Measurements from ENCODE around the gene GNL3. TPM values are rescaled to one million over a fixed set of nuclear protein-coding genes. Genes with fewer than 3 reads are reported as not detected.
A peak's percentile ranks its signal among the peaks of the same experiment; 100 is the strongest.

Gene GNL3
- total and polyA plus RNA-seq, 2 donors from 2014 or later: 27.9 to 47.8 TPM

DNA sequence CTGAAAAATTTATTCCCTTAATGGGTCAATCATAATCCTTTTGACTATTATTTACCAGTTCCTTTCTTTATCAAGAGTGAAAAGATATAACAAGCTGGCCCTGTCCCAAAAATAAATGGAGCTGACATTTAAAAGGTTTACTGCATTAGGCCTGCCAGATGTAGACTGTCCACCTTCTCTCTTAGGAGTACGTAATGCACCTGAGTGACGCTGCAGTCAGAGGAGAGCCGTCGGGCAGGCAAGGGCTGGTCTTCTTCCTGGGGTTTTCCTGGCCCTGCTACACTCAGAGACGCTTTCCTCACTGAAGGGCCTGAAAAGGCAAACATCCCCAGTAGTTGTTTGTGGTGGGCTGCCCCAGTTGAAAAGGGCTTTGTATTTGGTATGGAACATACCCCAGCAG lies 57.3 kb downstream of the GNL3 start:
- H3K36me3 ChIP-seq (ENCODE audit: control insufficient read depth in 2 of 3, insufficient read depth in 3 of 3, low read length in 3 of 3): peaks cover 9 to 35% (median 25%) of the 10 kb centered on the region in 3 donors
- H3K4me1 ChIP-seq (ENCODE audit: control insufficient read depth in 2 of 3, insufficient read depth in 2 of 3, low read depth in 1 of 3, low read length in 3 of 3): peaks cover 0 to 5% (median 0%) of the 10 kb centered on the region in 3 donors
- H3K27me3 ChIP-seq (ENCODE audit: control insufficient read depth, insufficient read depth, low read length): no peaks in the 10 kb centered on the region
- intact Hi-C loops (cut with DNase I): no loop called here
- peak overlapping the region; percentile 13 to 14 for H3K27ac ChIP-seq (ENCODE audit: low read depth in 2 of 2, low read length in 2 of 2)
- H3K9me3 ChIP-seq (ENCODE audit: control insufficient read depth in 2 of 3, insufficient read depth in 1 of 3, low read length in 3 of 3): no peaks in the 10 kb centered on the region
- FAIRE-seq (no peak), DNase-seq (no peak)
- no peak overlapping the region for H3K9ac ChIP-seq (ENCODE audit: low read length in 3 of 3)
- TF ChIP-seq, protein P1, sequence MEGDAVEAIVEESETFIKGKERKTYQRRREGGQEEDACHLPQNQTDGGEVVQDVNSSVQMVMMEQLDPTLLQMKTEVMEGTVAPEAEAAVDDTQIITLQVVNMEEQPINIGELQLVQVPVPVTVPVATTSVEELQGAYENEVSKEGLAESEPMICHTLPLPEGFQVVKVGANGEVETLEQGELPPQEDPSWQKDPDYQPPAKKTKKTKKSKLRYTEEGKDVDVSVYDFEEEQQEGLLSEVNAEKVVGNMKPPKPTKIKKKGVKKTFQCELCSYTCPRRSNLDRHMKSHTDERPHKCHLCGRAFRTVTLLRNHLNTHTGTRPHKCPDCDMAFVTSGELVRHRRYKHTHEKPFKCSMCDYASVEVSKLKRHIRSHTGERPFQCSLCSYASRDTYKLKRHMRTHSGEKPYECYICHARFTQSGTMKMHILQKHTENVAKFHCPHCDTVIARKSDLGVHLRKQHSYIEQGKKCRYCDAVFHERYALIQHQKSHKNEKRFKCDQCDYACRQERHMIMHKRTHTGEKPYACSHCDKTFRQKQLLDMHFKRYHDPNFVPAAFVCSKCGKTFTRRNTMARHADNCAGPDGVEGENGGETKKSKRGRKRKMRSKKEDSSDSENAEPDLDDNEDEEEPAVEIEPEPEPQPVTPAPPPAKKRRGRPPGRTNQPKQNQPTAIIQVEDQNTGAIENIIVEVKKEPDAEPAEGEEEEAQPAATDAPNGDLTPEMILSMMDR (IDR thresholded peaks at IDR 0.05; ENCODE audit: borderline replicate concordance, extremely low read depth, insufficient read depth): no peak
- no peak overlapping the region for H3K4me3 ChIP-seq (ENCODE audit: low read length in 3 of 3)

DNA sequence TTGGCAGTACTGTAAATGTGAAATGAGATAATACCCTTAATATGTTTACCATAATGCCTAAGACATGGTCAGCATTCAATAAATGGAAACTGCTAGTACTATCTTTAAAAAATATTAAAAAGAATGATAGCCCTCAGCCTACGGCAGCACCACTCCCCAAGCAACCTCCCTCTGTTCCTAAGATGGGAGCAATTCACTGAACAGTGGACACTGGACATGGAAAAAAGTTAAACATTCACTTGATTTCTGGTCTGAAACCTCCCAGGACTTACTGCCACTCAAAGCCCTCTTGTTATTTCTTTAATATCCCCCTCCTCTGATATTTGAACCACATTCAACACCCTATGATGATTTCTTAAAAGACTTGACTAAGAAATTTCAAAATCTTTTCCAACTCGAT lies 57.9 kb downstream of the GNL3 start:
- FAIRE-seq (no peak), DNase-seq (peak in 1 of 5 donors; percentile 1)
- intact Hi-C loops (cut with DNase I): no loop called here
- H3K27ac ChIP-seq (ENCODE audit: low read depth in 2 of 2, low read length in 2 of 2): peak overlapping the region in 1 of 2 donors; percentile 14
- H3K36me3 ChIP-seq (ENCODE audit: control insufficient read depth in 2 of 3, insufficient read depth in 3 of 3, low read length in 3 of 3): peaks cover 9 to 40% (median 26%) of the 10 kb centered on the region in 3 donors
- H3K4me3 ChIP-seq (ENCODE audit: low read length in 3 of 3): no peak overlapping the region
- no peaks in the 10 kb centered on the region for H3K9me3 ChIP-seq (ENCODE audit: control insufficient read depth in 2 of 3, insufficient read depth in 1 of 3, low read length in 3 of 3)
- TF ChIP-seq, protein P1 (IDR thresholded peaks at IDR 0.05; ENCODE audit: borderline replicate concordance, extremely low read depth, insufficient read depth): no peak
- H3K4me1 ChIP-seq (ENCODE audit: control insufficient read depth in 2 of 3, insufficient read depth in 2 of 3, low read depth in 1 of 3, low read length in 3 of 3): peaks cover 0 to 5% (median 0%) of the 10 kb centered on the region in 3 donors
- H3K27me3 ChIP-seq (ENCODE audit: control insufficient read depth, insufficient read depth, low read length): no peaks in the 10 kb centered on the region
- H3K9ac ChIP-seq (ENCODE audit: low read length in 3 of 3): no peak overlapping the region

Other genes with a start within 250 kb of the GNL3 start
- 25.7 TPM for gene SEMA3G, start 240.9 kb upstream of the GNL3 start, total RNA-seq
- gene SEMA3G, start 240.9 kb upstream of the GNL3 start, polyA plus RNA-seq (ENCODE audit: insufficient read depth, low read depth, low replicate concordance): 28.2 TPM
- gene TNNC1, start 232.0 kb upstream of the GNL3 start, total RNA-seq: 2.2 TPM
- gene TNNC1, start 232.0 kb upstream of the GNL3 start, polyA plus RNA-seq (ENCODE audit: insufficient read depth, low read depth, low replicate concordance): 86.6 TPM
- gene NISCH, start 230.4 kb upstream of the GNL3 start, total RNA-seq: 98.7 TPM
- 36.1 TPM for gene NISCH, start 230.4 kb upstream of the GNL3 start, polyA plus RNA-seq (ENCODE audit: insufficient read depth, low read depth, low replicate concordance)
- gene STAB1, start 190.7 kb upstream of the GNL3 start, total RNA-seq: 379 TPM
- 98.4 TPM for gene STAB1, start 190.7 kb upstream of the GNL3 start, polyA plus RNA-seq (ENCODE audit: insufficient read depth, low read depth, low replicate concordance)
- 47.3 TPM for gene NT5DC2, start 152.2 kb upstream of the GNL3 start, total RNA-seq
- 75.7 TPM for gene NT5DC2, start 152.2 kb upstream of the GNL3 start, polyA plus RNA-seq (ENCODE audit: insufficient read depth, low read depth, low replicate concordance)
- 26.8 TPM for gene UQCC5, start 149.4 kb upstream of the GNL3 start, total RNA-seq
- 135 TPM for gene UQCC5, start 149.4 kb upstream of the GNL3 start, polyA plus RNA-seq (ENCODE audit: insufficient read depth, low read depth, low replicate concordance)
- 56.2 TPM for gene PBRM1, start 119 bp upstream of the GNL3 start, total RNA-seq
- gene PBRM1, start 119 bp upstream of the GNL3 start, polyA plus RNA-seq (ENCODE audit: insufficient read depth, low read depth, low replicate concordance): 4.1 TPM
- gene GLT8D1, start 19.8 kb downstream of the GNL3 start, total RNA-seq: 60.4 TPM
- 62.1 TPM for gene GLT8D1, start 19.8 kb downstream of the GNL3 start, polyA plus RNA-seq (ENCODE audit: insufficient read depth, low read depth, low replicate concordance)
- 124 TPM for gene SPCS1, start 20.1 kb downstream of the GNL3 start, total RNA-seq
- gene SPCS1, start 20.1 kb downstream of the GNL3 start, polyA plus RNA-seq (ENCODE audit: insufficient read depth, low read depth, low replicate concordance): 265 TPM
- gene NEK4, start 84.9 kb downstream of the GNL3 start, total RNA-seq: 27.9 TPM
- 5.5 TPM for gene NEK4, start 84.9 kb downstream of the GNL3 start, polyA plus RNA-seq (ENCODE audit: insufficient read depth, low read depth, low replicate concordance)
- gene ITIH1, start 91.6 kb downstream of the GNL3 start, total RNA-seq: 0.22 TPM
- not detected for gene ITIH1, start 91.6 kb downstream of the GNL3 start, polyA plus RNA-seq (ENCODE audit: insufficient read depth, low read depth, low replicate concordance)
- gene ITIH3, start 108.8 kb downstream of the GNL3 start, total RNA-seq: 2.3 TPM
- gene ITIH3, start 108.8 kb downstream of the GNL3 start, polyA plus RNA-seq (ENCODE audit: insufficient read depth, low read depth, low replicate concordance): 2.1 TPM
- 15.4 TPM for gene ITIH4, start 144.6 kb downstream of the GNL3 start, total RNA-seq
- 12.9 TPM for gene ITIH4, start 144.6 kb downstream of the GNL3 start, polyA plus RNA-seq (ENCODE audit: insufficient read depth, low read depth, low replicate concordance)
- 18.6 TPM for gene MUSTN1, start 149.0 kb downstream of the GNL3 start, total RNA-seq
- gene MUSTN1, start 149.0 kb downstream of the GNL3 start, polyA plus RNA-seq (ENCODE audit: insufficient read depth, low read depth, low replicate concordance): 47.8 TPM
- 21.4 TPM for gene STIMATE, start 211.5 kb downstream of the GNL3 start, total RNA-seq
- 23.3 TPM for gene STIMATE, start 211.5 kb downstream of the GNL3 start, polyA plus RNA-seq (ENCODE audit: insufficient read depth, low read depth, low replicate concordance)